ENCODE results near the gene TMEM165. TPM values are rescaled to one million over a fixed set of nuclear protein-coding genes. Genes with fewer than 3 reads are reported as not detected.

Gene TMEM165
- total and polyA plus RNA-seq, 9 of the 15 experiments (the other 6 are each of a cell fraction or from before 2014, with no cell fraction given) = 21.3 to 145 (median 96.8) TPM

DNA sequence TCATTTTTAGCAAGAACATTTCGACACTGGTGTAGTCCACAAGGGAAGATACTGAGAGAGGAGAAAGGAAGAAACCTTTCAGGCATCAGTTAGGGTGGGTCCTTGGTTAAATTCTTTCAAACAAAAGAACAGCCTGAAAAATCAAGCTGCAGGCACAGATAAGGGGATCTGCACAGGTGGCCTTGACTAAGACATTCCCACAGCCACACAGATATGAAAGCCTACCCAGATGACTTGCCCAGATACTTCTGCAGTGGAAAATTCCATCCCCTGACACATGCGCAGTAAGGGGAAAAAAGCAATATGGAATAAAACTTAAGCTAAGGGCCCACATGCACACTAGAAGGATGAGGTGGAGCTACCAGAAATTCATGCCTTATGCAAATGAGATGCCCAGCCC is 8.9 kb upstream of the TMEM165 start (continued):
- TF ChIP-seq CHD1 (IDR thresholded peaks at IDR 0.05; ENCODE audit: low read length) = no peak
- no peak for TF ChIP-seq POLR2H (tag; IDR thresholded peaks at IDR 0.05; ENCODE audit: low read depth)
- peak; percentile 96 for TF ChIP-seq GATA2 (CRISPR knock-in tag; IDR thresholded peaks at IDR 0.05)
- no peak for TF ChIP-seq IRF1 (CRISPR knock-in tag; IDR thresholded peaks at IDR 0.05; ENCODE audit: borderline replicate concordance)
- no peak for TF ChIP-seq KAT2B (IDR thresholded peaks at IDR 0.05; ENCODE audit: low read depth, low read length)
- no peak for TF ChIP-seq ZC3H11A (IDR thresholded peaks at IDR 0.05; ENCODE audit: low read depth, low read length)
- TF ChIP-seq MBD1 (CRISPR knock-in tag; IDR thresholded peaks at IDR 0.05) = no peak
- TF ChIP-seq PPARD (CRISPR knock-in tag; IDR thresholded peaks at IDR 0.05) = no peak
- no peak for TF ChIP-seq HMG20B (CRISPR knock-in tag; IDR thresholded peaks at IDR 0.05)
- TF ChIP-seq SRSF9 (IDR thresholded peaks at IDR 0.05; ENCODE audit: borderline replicate concordance, low read depth, low read length) = no peak
- TF ChIP-seq ELF4 (CRISPR knock-in tag; IDR thresholded peaks at IDR 0.05) = peak; percentile 69; the same call in 1 of the 2 replicates
- TF ChIP-seq MEF2A (IDR thresholded peaks at IDR 0.05; ENCODE audit: control insufficient read depth, low read depth, low read length) = no peak
- TF ChIP-seq PRDM10 (IDR thresholded peaks at IDR 0.05; ENCODE audit: partially characterized antibody) = peak; percentile 97
- no peak for TF ChIP-seq NR3C1 (CRISPR knock-in tag; IDR thresholded peaks at IDR 0.05)
- 0 out of 2 replicates have a peak, but pooled peaks have one; percentile 23 for TF ChIP-seq BACH1 (tag; IDR thresholded peaks at IDR 0.05)
- TF ChIP-seq POLR2A (conservative IDR thresholded peaks at IDR 0.05) = no peak
- no peak for TF ChIP-seq ZNF431 (CRISPR knock-in tag; IDR thresholded peaks at IDR 0.05)
- TF ChIP-seq POLR3A (IDR thresholded peaks at IDR 0.05; ENCODE audit: borderline replicate concordance, extremely low read depth, insufficient read depth, insufficient read length) = no peak
- no peak for TF ChIP-seq ZNF592 (IDR thresholded peaks at IDR 0.05)
- no peak for TF ChIP-seq KAT7 (CRISPR knock-in tag; IDR thresholded peaks at IDR 0.05; ENCODE audit: borderline replicate concordance)
